ENCODE results near the gene DYRK1A.

DYRK1A gene

DNA sequence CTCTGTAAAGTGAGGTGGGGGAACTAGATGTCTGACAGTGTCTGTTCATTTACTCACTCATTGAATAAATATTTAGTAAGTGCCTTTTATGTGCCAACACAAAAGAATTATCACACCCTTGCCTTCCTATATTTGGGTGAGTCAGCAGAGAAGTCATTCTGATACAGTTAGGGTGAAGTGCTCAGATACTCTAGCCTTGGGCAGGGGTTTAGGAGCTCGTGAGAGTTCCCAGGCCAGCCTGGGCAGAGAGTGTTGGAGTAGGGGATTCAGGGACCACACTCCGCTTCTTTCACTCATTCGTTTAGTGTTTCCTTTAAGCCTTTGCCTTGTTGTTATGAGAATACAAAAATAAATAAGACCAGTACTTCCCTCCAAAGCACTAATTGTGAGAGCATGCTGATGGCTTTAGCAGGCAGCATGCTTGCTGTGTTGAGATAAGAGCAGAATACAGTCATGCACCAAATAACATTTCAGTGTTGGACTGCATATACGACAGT, 83.9 kb downstream of the DYRK1A start:
- DNase-seq: no peak

DNA sequence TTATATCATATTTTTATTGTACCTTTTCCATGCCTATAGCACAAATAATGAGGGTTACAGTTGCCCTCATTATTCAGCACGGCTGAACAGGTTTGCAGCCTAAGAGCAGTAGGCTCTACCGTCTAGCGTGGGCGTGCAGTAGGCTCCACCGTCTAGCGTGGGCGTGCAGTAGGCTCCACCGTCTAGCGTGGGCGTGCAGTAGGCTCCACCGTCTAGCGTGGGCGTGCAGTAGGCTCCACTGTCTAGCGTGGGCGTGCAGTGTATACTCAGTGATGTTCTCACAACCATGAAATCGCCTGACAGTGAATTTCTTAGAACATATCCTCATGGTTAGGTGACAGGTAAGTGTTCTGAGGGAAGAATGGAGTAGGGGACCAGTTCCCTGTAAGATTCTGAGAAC, 84.9 kb downstream of the DYRK1A start:
- no peak for DNase-seq

DNA sequence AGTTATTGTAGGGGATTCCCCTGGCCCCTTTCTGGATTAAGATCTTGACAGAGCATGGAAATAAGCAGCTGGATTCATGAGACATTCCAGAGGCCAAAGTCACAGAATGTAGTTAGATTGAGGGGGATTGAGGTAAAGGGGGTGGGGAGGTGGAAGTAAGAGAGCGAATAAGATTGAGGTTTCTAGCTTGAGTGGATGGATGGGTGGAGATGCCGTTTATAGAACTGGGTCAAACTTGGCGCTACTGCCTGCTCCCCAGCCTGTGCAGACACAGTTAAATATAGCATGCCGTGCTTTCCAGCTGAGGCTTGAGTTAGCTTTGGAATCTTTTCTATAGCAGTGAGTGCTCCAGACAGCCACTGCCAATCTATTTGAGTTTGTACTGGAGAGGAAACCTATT, 85.7 kb downstream of the DYRK1A start:
- DNase-seq: no peak

DNA sequence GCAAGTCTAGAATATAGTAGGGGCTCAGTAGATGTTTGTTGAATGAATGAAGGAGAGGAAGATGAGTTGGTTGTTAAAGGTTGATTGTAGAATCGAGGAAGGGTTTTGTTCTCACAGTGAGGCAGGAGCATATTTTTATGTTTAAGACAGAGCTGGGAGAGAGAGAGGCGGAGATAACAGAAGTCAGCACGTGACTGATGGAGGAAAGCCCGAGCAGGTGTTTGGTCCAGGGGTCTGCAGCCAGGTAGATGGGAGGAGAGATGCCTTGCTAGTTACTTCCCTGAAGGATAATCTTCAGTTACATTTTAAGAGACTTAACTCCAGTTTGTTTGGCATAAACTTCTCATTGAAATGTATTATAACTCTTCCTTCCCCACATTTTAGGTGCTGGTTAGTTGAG, 86.8 kb downstream of the DYRK1A start:
- DNase-seq: no peak

DNA sequence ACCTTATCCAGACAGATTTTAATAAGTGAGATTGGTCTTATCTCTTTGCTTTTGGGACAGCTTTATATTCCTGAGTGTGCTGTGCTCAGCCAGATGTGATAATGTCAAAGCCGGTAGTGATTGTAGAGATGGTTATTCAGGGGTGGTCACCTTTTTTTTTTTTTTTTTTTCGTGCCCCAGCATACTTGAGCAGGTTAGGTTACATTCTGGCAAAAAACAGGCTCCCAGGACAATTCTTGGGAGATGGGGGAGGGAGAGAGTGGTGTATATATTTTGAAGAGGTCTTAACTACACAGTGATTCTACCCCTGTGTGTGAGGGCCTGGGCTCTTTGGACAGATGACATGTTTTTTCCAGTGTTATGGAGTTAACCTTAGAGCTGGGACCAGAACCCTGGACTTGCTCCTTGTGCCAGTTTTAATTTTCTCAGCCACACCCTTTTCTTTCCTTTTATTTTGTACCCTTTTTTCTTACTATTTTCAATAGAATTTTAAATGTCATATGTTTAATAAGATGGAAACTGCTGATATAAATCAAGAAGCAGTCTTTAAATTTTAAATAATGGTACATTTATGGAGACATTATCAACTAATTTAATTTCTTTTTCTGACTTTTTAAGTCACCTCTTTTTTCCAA, 88.4 kb downstream of the DYRK1A start:
- no peak for DNase-seq

DNA sequence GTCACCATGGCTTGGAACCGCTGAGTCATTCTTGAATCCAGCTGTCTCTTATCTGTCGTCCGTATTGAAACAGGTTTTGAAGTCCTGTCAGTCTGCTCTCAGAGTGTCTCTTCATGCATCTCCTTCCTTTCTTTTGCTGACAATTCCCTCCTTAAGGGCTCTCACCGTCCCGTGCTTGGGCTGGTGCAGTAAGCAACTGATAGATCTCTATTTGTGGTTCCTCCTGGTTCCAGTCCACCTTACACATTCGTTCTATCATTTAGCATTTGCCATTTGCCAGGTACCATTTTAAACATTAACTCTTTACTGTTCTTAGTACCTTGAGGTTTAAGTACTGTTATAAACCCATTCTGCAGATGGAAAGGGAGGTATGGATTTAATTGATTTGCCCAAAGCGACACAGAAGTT, 88.9 kb downstream of the DYRK1A start:
- no peak for DNase-seq

DNA sequence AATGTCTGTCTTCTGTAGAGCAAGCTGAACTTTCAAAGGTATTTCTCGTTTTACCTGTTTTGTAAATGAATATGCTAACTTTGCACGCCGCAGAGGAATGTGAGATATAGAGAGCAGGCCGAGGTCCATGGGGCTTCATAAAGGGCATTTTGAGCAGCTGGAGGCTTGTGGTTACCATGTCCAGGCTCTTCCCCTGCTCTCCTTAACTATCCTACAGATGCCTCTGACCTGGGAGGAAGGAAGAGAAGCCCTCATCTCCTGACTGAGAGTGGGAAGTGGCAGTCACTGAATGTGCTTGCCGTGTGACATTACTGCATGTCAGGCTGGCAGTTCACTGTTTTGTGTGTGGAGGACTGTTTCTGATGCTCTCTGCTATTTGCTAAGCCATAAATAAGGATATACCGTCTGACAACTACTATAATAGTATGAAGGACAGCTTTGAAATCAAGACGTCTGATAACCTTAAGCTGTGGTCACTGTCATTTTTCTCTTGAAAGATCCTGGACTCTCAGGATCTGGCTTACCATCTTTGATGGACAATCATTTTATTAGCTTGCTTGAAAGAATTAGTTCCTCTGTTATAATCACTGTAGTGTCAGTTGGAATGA, 92.2 kb downstream of the DYRK1A start:
- DNase-seq: no peak

DNA sequence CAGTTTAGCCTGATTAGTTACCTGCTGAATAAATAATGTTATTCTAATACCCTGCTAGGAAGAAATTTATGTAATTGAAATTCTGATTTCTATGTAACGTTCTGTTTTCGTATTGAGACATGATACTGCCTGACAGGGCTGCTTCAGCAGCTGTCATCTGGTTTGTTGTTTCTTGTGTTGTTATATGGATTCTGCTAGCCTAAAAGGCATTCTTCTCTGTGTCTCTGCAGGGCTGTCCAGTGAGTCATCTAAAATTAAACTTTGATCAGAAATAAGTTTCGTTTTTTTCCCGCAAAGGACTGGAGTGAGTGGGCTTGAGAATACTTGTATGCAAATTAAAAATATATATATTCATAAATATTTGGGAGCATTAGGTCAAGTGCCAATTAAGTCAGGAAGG, 93.0 kb downstream of the DYRK1A start:
- no peak for DNase-seq

DNA sequence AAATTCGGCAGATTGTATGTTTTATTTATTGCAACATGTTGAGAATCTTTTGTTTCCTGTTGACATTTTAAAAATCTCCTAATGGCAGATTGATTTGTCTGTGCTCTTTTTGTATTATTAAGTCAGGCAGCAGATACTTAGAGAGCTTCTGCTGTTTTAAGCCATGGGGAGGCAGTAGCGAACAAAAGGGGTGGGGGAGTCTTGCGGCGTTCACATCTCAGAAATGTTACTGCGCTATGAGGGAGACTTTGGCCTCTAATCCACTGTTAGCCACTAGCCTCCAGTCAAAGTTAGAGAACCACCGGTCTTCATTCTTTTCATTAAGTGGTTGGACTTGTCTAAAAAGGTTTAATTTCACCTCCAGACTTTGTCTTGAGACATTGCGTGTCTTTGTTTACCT, 93.6 kb downstream of the DYRK1A start:
- DNase-seq: no peak

DNA sequence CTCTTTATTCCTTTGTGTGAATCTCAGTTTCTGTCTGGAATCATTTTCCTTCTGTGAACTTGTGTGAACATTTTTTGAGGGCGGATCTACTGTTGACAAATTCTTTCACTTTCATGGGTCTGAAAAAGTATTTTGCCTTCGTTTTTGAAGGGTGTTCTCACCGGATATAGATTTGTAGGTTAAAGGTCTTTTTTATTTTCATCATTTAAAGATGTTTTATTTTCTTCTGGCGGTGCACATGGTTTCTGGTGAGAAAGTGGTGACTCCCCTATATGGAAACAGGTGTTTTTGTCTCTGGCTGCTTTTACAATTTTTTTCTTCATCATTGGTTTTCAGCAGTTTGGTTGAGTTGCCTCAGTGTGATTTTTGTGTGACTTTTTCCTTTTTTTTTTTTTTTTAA, 94.9 kb downstream of the DYRK1A start:
- no peak for DNase-seq

DNA sequence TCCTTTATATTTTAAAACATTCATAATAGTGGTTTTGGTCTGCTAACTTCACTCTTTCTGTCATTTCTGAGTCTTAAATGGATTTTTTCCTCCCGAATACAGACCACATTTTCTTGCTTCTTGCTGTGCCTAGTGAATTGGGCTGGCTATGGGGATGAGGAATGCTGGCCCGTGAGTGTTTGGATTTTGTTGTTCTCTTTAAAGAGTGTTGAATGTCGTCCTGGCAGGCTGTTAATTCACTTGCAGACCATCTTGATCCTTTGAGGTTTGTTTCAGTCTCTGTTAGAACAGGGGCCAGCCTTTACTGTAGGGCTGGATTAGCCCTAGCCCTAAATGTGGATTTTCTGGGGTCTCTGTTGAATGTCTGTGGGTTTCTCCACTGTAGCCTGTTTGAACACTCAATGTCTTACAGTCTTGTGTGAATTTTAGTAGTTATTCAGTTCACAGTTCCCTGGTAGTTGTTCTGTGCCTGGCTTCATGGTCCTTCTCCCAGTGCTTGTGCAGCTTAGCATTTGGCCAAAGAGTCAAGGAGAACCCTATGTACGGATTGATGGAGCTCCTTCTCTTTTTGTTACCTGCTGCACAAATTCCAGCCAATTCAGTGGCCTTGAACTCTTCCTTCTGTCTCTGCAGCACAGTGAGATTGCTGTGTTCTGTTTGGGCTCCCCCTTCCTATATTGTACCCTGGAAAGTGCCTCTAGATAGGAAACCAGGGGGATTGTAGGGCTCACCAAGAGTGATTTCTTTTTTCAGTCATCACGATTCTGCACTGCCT, 95.7 kb downstream of the DYRK1A start:
- DNase-seq: no peak

DNA sequence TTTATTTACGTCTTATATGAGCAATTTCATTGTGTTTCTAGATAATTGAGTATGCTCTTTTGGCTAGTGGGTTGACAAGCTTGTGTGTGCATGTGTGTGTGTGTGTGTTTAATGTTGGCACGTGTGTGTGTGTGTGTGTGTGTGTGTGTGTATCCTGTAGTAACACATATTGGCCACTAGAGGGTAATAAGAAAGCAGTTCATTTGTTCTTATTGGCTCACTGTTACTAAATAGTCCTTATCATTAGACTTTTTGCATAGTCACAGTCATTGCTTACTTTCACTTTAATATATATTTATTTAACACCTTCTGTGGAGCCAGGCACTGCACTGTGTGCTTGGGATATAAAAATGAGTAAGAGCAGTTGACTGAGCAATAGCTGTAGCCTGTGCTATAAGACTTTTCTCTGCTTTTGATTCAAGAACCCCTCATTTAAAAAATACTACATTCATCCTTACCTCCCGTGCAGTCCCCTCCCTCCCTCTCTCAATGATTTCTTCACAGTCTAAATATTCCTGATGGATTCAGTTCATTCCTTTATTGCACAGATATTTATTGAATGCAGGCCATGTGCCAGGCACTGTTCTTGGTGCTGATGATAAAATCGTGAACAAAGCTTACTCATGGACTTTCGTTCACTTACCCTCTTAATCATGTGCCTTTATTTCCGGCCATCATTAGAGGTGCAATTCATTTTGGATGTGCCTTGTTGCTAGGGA, 96.7 kb downstream of the DYRK1A start:
- no peak for DNase-seq

DNA sequence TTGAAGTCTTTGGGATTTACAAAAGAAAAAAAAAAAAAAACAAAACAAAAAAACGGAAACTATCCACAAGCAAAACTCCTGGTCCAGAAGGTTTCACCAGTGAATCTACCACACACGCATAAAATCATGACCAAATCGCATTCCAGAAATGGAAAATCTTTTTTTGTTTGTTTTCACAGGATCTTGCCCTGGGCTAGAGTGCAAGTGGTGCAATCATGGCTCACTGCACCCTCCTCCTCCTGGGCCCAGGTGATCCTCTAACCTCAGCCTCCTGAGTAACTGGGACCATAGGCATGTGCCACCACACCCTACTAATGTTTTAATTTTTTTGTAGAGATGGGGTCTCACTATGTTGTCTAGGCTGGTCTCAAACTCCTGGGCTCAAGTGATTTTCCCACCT, 100.5 kb downstream of the DYRK1A start:
- no peak for DNase-seq

DNA sequence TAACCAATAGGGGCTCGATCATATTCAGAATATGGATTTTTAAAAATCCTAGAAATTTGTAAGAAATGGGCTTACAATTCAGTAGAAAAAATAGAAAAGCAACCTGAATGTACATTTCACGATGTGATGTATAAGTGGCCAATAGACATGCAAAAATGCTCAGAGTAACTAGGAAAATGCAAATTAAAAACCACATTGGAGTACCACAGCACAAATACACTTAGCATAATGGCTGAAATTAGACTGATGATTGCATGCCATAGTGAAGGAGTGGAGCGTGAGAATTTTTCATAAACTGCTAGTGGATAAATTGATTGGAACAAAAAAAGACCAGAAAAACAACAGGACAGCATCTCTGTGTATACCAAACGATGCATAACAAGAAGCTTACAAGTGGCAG, 102.3 kb downstream of the DYRK1A start:
- DNase-seq: no peak

DNA sequence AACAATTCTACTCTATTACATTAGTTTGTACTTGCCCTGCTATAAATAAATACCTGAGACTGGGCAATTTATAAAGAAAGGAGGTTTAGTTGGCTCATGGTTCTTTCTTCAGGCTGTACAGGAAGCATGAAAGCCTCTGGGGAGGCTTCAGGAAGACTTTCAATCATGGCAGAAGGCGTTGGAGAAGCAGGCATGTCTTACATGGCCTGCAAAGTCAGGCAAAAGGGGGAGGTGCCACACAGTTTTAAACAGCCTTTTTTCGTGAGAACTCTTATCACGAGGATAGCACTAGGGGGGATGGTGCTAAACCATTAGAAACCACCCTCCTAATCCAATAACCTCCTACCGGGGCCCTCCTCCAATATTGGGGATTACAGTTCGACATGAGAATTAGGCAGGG, 102.9 kb downstream of the DYRK1A start:
- DNase-seq: no peak

DNA sequence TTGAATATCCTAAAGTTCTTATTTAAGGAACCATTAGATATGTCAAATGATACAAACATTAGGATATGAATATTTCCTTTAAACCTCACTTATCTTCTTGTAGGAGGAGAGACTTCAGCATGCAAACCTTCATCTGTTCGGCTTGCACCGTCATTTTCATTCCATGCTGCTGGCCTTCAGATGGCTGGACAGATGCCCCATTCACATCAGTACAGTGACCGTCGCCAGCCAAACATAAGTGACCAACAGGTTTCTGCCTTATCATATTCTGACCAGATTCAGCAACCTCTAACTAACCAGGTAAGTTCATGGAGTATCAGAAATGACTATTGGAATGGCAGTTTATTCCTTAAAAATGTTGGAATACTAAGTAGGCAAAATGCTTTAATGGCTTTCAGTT, 106.0 kb downstream of the DYRK1A start:
- no peak for DNase-seq

DNA sequence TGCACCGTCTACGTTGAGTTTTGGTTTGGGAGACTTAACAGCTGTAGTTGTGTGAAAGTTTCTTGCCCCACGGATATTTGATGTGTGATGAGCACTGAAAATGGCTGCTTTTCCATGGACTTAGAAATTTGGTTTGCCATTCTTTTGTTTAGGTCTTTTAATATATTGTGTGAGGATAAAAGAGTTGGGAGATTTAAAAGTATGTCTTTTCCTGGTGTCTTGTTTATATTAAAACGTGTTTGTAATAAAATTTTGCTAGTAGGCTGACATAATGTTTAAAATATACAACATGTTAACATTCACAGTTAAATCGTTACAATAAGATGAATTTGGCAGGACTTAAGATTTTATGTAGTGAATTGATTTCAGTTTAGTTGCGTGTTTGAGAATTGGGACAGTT, 106.9 kb downstream of the DYRK1A start:
- no peak for DNase-seq

DNA sequence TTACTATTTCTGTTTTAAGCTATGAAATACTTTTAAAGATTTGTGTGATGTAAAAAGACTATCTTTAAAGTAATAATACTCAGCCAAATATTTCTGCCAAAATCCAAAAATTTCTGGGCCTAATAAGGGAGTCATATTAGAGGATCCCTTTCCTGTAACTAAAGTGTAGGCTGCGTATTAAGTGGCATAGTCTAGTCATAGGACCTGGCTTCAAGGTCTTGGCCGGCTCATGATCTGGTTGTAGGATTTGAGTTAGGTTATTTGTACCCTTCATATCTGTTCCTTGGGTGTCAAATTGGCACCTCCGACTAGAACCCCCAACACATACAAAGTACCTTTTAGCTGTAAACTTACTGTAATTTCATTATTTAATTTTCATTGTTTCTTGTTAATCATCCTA, 107.8 kb downstream of the DYRK1A start:
- no peak for DNase-seq

DNA sequence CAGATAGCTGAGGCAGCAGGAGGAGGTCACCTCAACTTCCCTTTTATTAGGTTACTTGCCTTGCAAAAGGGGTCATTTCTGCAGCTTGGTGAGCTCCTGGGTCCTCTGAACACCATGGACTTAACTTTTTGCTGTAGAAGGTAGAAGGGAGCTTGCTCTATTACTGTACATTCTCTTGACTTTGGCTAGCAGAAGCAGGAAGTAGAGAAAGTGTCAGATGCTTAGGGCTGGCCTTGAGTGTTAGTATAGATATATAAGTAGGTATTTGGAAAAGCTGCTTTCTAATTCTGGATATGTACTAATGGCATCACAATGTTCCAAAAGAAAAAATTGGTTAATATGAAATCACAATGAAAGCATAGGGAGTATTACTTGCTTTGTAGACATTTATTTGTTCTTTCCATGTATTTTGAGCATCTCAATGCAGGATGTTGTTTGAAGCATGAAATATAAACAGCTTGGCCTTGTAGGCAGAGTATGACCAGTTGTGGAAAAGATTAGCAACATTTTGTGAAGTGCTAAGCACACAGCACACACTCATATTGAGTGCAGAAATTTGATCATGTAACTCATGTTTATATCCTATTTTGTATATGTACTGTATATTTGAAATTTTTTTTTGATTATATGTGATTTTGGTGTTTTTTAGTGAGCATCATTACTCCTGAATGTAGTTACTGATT, 108.8 kb downstream of the DYRK1A start:
- DNase-seq: no peak

DNA sequence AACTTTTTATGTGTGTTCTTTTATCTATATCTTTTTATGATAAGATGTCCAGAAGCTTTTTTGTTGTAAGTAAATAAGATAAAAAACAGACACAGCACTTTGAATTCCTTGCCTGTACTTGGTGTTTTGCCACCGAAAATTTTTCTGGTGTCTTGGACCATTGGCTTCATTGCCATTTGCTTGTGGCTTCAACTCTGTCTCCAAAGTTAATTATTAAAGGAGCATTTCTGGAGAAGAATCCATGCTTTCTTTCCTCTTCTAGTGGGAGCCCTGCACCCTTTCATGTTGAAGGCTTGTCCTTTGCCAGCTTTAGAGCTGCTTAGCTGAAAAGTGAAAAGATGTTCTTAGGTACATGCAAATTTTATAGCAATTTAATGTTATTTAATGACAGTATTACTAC, 112.2 kb downstream of the DYRK1A start:
- DNase-seq: no peak

DNA sequence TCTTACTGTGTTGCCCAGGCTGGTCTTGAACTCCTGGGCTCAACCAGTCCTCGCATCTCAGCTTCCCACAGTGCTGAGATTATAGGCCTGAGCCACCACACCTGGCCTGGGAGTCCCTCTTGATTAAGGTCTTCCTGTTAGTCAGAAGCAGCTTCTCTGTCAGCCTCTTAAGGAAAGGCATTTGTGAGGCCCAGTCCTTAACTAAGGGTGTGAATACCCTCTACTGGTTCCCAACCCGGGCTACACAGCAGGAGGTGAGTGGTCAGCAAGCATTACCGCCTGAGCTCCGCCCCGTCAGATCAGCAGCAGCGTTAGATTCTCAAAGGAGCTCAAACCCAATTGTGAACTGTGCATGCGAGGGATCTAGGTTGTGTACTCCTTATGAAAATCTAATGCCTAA, 117.2 kb downstream of the DYRK1A start:
- DNase-seq: no peak

DNA sequence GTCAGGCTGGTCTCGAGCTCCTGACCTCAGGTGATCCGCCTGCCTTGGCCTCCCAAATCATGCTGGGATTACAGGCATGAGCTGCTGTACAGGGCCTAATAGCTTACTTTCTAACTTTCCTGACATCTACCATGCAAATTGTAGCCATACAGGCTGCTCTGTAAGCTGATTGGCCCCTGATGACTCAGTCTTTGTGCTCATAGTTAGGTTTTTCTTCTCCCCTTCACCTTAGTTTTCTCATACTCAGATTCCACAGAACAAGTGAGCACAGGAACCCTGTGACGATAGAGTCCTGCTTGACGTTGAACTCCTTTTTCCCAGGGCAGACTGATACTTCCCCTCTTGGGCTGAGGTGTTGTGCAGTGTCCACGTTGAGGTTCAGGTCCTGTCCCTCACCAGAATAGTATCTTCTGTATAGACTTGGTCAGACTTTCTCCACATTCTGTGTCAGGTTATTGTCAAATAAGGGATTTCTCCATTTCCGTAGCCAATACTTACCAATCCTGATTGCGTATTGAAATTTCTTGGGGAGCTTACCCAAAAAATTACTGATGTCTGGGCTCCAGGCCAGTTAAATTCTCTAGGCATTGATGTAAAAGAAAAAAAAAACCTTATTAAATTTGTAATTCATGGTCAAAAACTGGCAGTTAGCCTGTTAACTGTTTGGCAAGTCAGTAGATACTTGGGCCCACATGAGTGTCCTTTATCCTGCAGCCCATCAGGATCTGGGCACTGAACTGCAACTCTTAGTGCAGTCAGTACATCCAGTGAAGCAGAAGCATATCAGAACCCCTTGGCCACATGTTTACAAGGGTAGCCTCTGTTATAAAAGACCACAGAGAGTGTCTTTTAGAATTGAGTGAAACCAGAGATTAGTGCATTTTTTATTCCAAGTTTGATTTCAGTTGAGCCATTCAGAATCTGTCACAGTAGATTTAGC, 118.2 kb downstream of the DYRK1A start:
- no peak for DNase-seq

Data from activated CD8-positive, alpha-beta memory T cell treated with anti-CD3 and anti-CD28 coated beads, Interleukin-2, amount 50 U/mL, for 48 hours (primary cell).